Chondrocyte (in vitro differentiated cells): ENCODE data around the gene GALNTL6. TPM values are rescaled to one million over a fixed set of nuclear protein-coding genes. Genes with fewer than 3 reads are reported as not detected.

Source experiments
- DNase-seq: peaks from one replicate; pipeline ENCODE4 v3.0.0; 2021; ENCODE audit warnings: mixed read lengths, low spot score
- H3K27ac Mint-ChIP-seq: one replicate; pipeline ENCODE4 v1.8.0; 2021; ENCODE audit warnings: mild to moderate bottlenecking, moderate library complexity, mixed read lengths; ENCODE audit not compliant: unreplicated experiment
- H3K27me3 Mint-ChIP-seq: 2 replicates; pipeline ENCODE4 v1.8.0; 2021; ENCODE audit warnings: low read depth, mixed read lengths
- H3K36me3 Mint-ChIP-seq: 2 replicates; pipeline ENCODE4 v1.8.0; 2021; ENCODE audit warnings: low read depth, mixed read lengths
- H3K4me1 Mint-ChIP-seq: 2 replicates; pipeline ENCODE4 v1.8.0; 2021; ENCODE audit warnings: low read depth, mild to moderate bottlenecking, mixed read lengths
- H3K4me3 Mint-ChIP-seq: one replicate; pipeline ENCODE4 v1.8.0; 2021; ENCODE audit warnings: mild to moderate bottlenecking, moderate library complexity, mixed read lengths; ENCODE audit not compliant: unreplicated experiment
- H3K9me3 Mint-ChIP-seq: 2 replicates; pipeline ENCODE4 v1.8.0; 2021; ENCODE audit warnings: low read depth, mixed read lengths
- CTCF ChIP-seq: fragments of 200-600 bp; sonication (generic); IDR thresholded peaks from 2 replicates; pipeline ENCODE4 v1.5.0; 2021; ENCODE audit warnings: antibody characterized with exemption, mild to moderate bottlenecking, moderate library complexity
- total RNA-seq: library from RNA; stranded (reverse); gene quantifications from 3 replicates; pipeline ENCODE4 v1.2.1, GENCODE V29; 2021

GALNTL6 gene
- total RNA-seq, 1 donor from 2014 or later: not detected

GRCh38 chr4:173045571-173045970 lies 1232.4 kb downstream of the GALNTL6 start:
- no peaks in the 10 kb centered on the region for H3K27me3 Mint-ChIP-seq
- TF ChIP-seq CTCF: no peak
- H3K4me3 Mint-ChIP-seq: no peak overlapping the region
- peaks cover 2% of the 10 kb centered on the region for H3K9me3 Mint-ChIP-seq
- DNase-seq: no peak
- no peaks in the 10 kb centered on the region for H3K36me3 Mint-ChIP-seq
- H3K27ac Mint-ChIP-seq: no peak overlapping the region
- peaks cover 4% of the 10 kb centered on the region for H3K4me1 Mint-ChIP-seq

GRCh38 chr4:173046144-173046543 lies 1232.9 kb downstream of the GALNTL6 start:
- H3K9me3 Mint-ChIP-seq: peaks cover 2% of the 10 kb centered on the region
- no peak overlapping the region for H3K4me3 Mint-ChIP-seq
- H3K27me3 Mint-ChIP-seq: no peaks in the 10 kb centered on the region
- H3K27ac Mint-ChIP-seq: no peak overlapping the region
- no peak for TF ChIP-seq CTCF
- no peak for DNase-seq
- no peaks in the 10 kb centered on the region for H3K36me3 Mint-ChIP-seq
- peaks cover 2% of the 10 kb centered on the region for H3K4me1 Mint-ChIP-seq

GRCh38 chr4:173046818-173047217 lies 1233.6 kb downstream of the GALNTL6 start:
- Mint-ChIP-seq H3K27me3 (no peaks in the 10 kb centered on the region), H3K9me3 (peaks cover 2% of the 10 kb centered on the region), H3K4me1 (peaks cover 2% of the 10 kb centered on the region), H3K36me3 (no peaks in the 10 kb centered on the region), H3K4me3 (no peak overlapping the region), H3K27ac (no peak overlapping the region)
- no peak for DNase-seq
- TF ChIP-seq CTCF: no peak

GRCh38 chr4:173051232-173051631 lies 1238.0 kb downstream of the GALNTL6 start:
- Mint-ChIP-seq H3K9me3 (no peaks in the 10 kb centered on the region), H3K4me1 (peaks cover 2% of the 10 kb centered on the region), H3K27ac (no peak overlapping the region), H3K27me3 (no peaks in the 10 kb centered on the region), H3K4me3 (no peak overlapping the region), H3K36me3 (no peaks in the 10 kb centered on the region)
- DNase-seq: no peak
- no peak for TF ChIP-seq CTCF

- peaks cover 2% of the 10 kb centered on the region for H3K4me1 Mint-ChIP-seq
- H3K27ac Mint-ChIP-seq: no peak overlapping the region
- TF ChIP-seq CTCF: no peak
- H3K9me3 Mint-ChIP-seq: no peaks in the 10 kb centered on the region
- H3K27me3 Mint-ChIP-seq: no peaks in the 10 kb centered on the region
- no peak for DNase-seq
- no peak overlapping the region for H3K4me3 Mint-ChIP-seq
- H3K36me3 Mint-ChIP-seq: no peaks in the 10 kb centered on the region
Measured at GRCh38 chr4:173051716-173052115, 1238.5 kb downstream of the GALNTL6 start.
